Right forelimb (tissue), 1 donor: ENCODE data around the gene SLC23A2.
"Not testable (repeated sequence)": the region's sequence is repeated elsewhere in the genome, so short reads cannot be mapped to it uniquely, and the experiment has no call there.

Source experiments
- DNase-seq: peaks from one replicate; pipeline ENCODE4 v3.0.0-alpha.2; 2018

SLC23A2 gene

DNA sequence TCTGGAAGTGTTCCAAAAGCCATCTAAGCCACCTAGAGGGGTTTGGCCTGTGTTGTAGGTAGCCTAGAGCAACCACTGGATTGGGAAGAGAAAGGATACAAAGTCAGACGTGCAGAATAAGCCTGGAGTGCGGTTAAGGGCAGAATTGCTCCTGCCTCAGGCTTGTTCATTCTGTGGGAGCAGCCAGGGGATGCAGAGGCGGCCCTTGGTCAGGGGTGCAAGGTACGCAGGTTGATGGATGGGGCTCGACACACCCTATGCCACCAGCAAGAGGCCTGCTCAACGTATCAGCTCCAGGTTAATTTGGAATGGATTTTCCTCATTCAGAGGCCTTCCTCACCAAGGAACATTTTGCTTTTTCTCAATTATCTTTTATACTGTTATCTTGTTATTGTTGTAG is 129.8 kb downstream of the SLC23A2 start:
- DNase-seq: no peak

DNA sequence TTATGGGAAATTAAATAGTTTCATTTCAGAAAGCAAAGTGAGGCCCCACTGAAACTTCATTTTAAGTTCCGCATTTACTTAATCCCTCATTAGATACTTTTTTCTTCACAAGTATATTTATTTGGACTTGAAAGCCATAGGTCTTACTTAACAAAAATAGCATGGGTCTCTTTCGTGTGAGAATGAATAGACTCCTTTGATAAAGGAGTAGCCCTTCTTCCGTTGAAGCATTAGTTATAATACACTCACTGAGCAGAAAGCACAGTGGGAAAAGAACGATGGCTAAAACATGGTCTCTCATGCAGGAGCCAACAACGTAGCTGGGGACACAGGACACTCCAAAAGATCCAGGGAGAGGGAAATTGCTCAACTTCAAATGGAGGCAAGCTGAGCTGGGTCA is 130.4 kb downstream of the SLC23A2 start:
- DNase-seq: no peak

GRCh38 chr20:4869290-4870193 is 131.8 kb downstream of the SLC23A2 start:
- DNase-seq: no peak

GRCh38 chr20:4867051-4867450 is 134.3 kb downstream of the SLC23A2 start:
- no peak for DNase-seq

- DNase-seq: no peak
These were observed 134.9 kb downstream of the SLC23A2 start for GRCh38 chr20:4866429-4866828.

GRCh38 chr20:4864311-4864752 is 137.0 kb downstream of the SLC23A2 start:
- DNase-seq: no peak

GRCh38 chr20:4862661-4863060 is 138.6 kb downstream of the SLC23A2 start:
- DNase-seq: no peak

GRCh38 chr20:4861961-4862360 is 139.3 kb downstream of the SLC23A2 start:
- no peak for DNase-seq

DNA sequence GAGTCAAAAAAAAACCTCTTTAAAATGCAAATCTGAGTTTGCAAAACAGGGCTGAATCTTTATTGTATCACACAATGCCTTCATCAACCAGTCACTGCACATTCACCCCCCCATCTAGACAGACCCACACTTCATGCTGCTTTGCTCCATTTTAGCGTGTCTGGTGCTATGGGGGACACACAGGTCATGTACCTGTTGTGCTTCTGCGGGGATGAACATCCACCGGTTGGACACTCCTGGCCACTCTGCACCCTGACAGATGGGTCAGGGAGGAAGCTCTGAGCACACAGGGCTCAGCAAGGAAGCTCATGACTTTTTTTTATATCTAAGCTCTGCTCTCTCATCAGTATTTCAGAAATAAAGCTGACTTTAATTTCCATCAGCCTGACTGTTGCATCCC is 143.3 kb downstream of the SLC23A2 start:
- no peak for DNase-seq

DNA sequence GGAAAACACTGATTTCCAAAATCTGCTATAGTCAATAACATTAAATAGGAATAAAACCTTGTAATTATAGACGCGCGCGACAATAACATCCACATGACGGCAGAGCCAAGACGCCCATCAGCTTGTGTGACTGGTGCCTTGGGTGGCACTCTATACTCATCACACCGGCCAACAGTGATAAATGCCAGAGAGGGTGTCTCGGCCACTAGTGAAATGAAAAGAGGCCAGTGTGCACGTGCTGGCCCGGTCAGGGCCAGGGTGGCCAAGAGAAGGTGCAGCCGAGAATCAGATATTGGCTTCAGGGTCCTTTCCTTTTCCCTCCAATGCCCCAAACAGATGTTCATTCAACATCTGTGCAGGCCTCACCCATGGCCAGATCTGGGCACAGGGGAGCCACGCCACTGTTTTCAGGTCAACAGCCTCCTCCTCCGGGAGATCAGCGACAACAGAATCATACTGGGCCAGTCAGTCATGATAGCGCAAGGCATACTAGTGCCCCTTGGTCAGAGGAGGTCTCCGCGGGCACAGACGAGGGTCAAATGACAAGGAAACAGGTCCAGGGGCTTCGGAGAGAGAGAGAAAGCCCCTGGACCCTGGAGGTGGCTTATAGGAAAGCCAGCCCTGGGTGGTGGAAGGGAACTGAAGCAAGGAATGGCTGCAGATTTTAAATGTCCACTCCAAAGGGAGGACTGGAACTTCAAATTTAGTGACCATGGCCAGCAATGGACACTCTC is 145.1 kb downstream of the SLC23A2 start:
- DNase-seq: no peak

DNA sequence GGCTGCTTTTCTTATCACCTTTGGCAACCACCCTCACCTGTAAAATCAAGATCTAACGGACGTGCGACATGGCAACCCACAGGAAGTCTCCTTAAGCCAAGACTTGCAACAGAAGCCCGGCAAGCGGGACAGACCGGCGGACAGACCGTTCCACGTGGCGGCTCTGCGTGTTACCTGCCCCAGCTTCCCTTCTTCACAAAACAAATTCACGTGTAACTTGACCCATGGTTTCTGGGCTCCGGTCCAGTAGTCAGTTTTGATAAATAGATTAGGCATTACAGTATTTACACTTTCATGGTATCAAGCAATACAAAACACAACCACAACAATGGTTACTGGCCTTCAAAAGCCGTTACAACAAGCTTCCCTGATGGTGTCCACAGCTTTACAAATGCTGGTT is 145.8 kb downstream of the SLC23A2 start:
- no peak for DNase-seq

GRCh38 chr20:4855097-4855496 is 146.2 kb downstream of the SLC23A2 start:
- DNase-seq: no peak

- DNase-seq: no peak
These were observed 146.8 kb downstream of the SLC23A2 start for GRCh38 chr20:4854561-4854901.

DNA sequence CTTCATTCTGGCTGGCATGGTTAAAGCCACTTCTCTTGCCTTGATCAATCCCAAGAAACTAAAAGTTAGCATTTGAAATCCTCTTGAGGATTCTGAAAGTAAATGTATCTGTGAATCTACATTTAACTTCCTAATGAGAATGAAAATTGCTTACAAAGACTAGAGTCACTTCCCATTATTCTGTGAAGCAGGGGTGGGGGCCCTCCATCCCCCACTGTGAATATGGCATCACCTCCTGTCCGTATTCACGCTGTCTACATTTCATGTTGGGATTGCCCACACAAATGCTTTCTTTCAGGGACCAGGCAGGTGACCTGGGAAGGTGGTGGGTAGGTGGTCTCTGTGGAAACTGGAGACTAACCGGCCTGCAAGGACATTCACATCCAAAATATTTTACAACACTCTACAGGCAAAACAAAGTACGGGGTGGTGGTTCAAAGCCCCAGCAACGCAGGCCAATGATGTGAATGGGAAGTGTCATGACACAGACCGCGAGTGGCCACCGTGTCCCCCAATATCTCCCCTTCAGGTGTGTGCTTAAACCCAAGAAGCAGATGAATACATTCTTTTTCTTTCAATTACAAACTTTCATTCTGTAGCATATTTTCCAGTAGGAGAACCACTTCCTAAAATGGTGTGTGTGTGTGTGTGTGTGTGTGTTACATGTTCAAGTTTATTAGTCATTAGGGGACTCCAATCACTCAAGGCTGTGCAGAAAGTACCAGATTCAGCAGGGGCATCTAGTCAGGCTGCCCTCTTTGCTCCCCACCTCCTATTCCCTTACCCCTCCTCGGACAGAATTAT is 147.4 kb downstream of the SLC23A2 start:
- no peak for DNase-seq

DNA sequence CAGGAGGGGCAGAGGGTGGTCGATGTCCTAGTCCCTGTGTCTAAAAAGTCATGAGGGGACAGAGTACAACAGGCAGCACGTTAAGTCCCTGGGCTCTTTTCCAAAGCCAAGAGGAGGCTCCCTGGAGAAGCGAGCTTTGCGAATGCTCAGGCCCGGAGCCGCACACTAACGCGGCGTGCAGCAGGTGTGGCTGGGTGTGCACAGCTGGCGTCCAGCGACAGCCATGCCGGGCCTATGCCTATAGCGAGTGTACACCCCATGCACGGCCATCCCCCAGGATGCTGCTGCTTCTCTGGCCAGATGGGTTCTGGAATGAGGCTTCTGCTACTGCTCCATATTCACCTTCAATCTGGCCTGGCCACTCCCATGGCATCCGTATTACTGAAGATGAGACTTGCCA is 148.3 kb downstream of the SLC23A2 start:
- no peak for DNase-seq

GRCh38 chr20:4850960-4851359 is 150.3 kb downstream of the SLC23A2 start:
- no peak for DNase-seq

GRCh38 chr20:4848829-4849228 is 152.5 kb downstream of the SLC23A2 start:
- DNase-seq: not testable (repeated sequence)

DNA sequence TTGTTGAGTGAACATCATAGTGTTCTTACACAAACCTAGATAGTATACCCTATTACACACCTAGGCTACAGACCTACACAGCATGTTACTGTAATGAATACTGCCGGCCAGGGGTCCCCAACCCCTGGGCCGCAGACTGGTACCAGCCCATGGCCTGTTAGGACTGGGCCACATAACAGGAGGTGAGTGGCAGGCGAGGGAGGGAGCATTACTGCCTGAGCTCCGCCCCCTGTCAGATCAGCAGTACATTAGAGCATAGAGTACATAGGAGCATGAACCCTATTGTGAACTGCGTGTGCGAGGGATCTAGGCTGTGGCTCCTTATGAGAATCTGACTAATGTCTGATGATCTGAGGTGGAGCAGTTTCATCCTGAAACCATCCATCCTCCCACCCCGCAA is 153.3 kb downstream of the SLC23A2 start:
- no peak for DNase-seq

- DNase-seq: no peak
These were observed 154.5 kb downstream of the SLC23A2 start for GRCh38 chr20:4846821-4847220.

DNA sequence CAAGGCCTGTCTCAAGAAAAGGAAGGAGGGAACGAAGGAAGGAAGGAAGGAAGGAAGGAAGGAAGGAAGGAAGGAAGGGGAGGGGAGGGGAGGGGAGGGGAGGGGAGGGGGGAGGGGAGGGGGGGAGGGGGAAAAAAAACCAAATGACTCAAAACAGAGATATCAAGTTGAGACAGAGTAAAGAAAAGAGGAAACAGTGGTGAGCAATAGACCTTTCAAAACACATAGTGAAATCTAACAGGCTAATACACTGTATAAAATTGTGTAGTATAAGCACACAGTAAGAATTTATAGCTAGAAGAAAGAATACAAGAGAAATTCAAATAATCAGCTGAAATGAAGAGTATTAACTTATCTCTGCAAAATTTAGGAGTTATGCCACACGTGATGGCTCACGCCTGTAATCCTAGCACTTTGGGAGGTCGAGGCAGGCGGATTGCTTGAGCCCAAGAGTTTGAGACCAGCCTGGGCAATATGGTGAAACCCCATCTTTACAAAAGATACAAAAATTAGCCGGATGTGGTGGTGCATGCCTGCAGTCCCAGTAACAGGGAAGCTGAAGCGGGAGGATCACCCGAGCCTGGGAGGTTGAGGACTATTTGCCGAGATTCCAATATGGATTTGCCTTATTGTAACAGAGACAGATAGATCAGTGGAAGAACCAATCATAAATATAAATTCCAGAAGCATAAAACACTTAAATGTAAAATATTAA is 156.4 kb downstream of the SLC23A2 start:
- DNase-seq: no peak

DNA sequence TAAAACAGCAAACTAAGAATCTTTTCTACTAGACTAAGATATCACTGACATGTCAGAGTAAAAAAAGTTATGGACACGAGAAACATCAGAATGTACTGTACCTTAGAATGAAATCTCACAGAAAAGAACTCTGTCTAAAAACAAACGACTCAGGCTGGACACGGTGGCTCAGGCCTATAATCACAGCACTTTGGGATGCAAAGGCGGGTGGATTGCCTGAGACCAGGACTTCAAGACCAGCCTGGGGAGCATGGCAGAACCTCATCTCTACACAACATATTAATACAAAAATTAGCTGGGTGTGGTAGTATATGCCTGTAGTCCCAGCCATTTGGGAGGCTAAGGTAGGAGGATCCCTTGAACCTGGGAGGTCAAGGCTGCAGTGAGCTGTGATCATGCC is 157.0 kb downstream of the SLC23A2 start:
- no peak for DNase-seq

- DNase-seq: no peak
These were observed 160.5 kb downstream of the SLC23A2 start for GRCh38 chr20:4840801-4841200.

DNA sequence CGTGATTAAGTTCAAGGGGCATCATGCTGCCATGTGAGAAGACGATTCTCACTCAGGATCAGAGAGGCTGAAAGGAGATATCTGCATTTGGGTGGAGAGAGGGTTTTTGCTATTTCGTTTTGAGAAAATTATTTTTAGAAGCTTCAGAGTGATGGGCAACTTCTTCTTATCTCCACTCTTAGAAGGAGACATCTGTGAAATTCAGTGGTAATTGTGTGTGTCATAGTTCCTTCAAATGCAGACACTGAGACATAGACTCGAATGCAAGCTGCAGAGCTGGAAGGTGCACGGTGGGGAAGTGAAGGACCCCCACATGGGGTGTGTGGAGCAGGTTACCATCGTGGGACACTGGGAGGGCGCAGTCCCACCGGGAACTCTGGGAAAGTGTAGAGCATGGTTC is 162.8 kb downstream of the SLC23A2 start:
- no peak for DNase-seq
